Right lung (tissue), 5 donors: ENCODE data around the gene PLEKHA4. TPM values are rescaled to one million over a fixed set of nuclear protein-coding genes. Genes with fewer than 3 reads are reported as not detected.
"Not testable (repeated sequence)": the region's sequence is repeated elsewhere in the genome, so short reads cannot be mapped to it uniquely, and the experiment has no call there.

Experiments used
- DNase-seq, 2 donors: peaks; one replicate each; pipeline ENCODE4 v3.0.0-alpha.2; 2013
- polyA plus RNA-seq, 5 donors: library from polyadenylated mRNA; unstranded; fragments of 120-200 nt; gene quantifications; one replicate each; pipeline versions ENCODE4 v1.2.1 to v1.2.3, GENCODE V29; 2013; ENCODE audit warnings: inconsistent platforms in 1 of 5, low replicate concordance in 1 of 5; ENCODE audit not compliant: insufficient read length in 5 of 5, insufficient read depth in 1 of 5

PLEKHA4 gene
- polyA plus RNA-seq, 5 donors, result 12.9 to 23.2 (median 15.5) TPM

GRCh38 chr19:48895226-48895625, 26.8 kb upstream of the PLEKHA4 start:
- DNase-seq, result no peak

- no peak for DNase-seq
These were observed 22.1 kb upstream of the PLEKHA4 start for GRCh38 chr19:48890551-48890950.

GRCh38 chr19:48889496-48889895, 21.1 kb upstream of the PLEKHA4 start:
- not testable (repeated sequence) for DNase-seq

GRCh38 chr19:48887861-48888612, 19.6 kb upstream of the PLEKHA4 start:
- DNase-seq, result no peak

GRCh38 chr19:48883726-48884125, 15.3 kb upstream of the PLEKHA4 start:
- DNase-seq, result no peak

GRCh38 chr19:48881741-48882657, 13.6 kb upstream of the PLEKHA4 start:
- DNase-seq, result no peak

GRCh38 chr19:48879696-48880095, 11.3 kb upstream of the PLEKHA4 start:
- DNase-seq, result not testable (repeated sequence)

- no peak for DNase-seq
These were observed 10.7 kb upstream of the PLEKHA4 start for GRCh38 chr19:48879025-48879637.

GRCh38 chr19:48878196-48879024, 10.0 kb upstream of the PLEKHA4 start:
- DNase-seq, result no peak

- no peak for DNase-seq
These were observed 9.4 kb upstream of the PLEKHA4 start for GRCh38 chr19:48877855-48878195.

GRCh38 chr19:48876043-48876981, 7.9 kb upstream of the PLEKHA4 start:
- DNase-seq, result not testable (repeated sequence)

GRCh38 chr19:48874303-48875135, 6.1 kb upstream of the PLEKHA4 start:
- DNase-seq, result no peak

- DNase-seq, result no peak
These were observed 5.3 kb upstream of the PLEKHA4 start for GRCh38 chr19:48873476-48874302.

- DNase-seq, result peak; percentile 89 to 94
These were observed 4.6 kb upstream of the PLEKHA4 start for GRCh38 chr19:48872884-48873475.

GRCh38 chr19:48872182-48872883, 3.9 kb upstream of the PLEKHA4 start, which contains the start of gene PPP1R15A:
TSS of gene PPP1R15A (plus strand) at chr19:48872421. CDS start at chr19:48873234, 813 bp downstream.
- peak; percentile 98 to 99 for DNase-seq

GRCh38 chr19:48871471-48872181, 3.2 kb upstream of the PLEKHA4 start:
- not testable (repeated sequence) for DNase-seq

- DNase-seq, result no peak
These were observed 1.6 kb upstream of the PLEKHA4 start for GRCh38 chr19:48870048-48870447.
